Inflammatory macrophage treated with lipopolysaccharide for 4 hours (primary cell): ENCODE measurements around the gene TMCO6.
"Not testable (repeated sequence)": the region's sequence is repeated elsewhere in the genome, so short reads cannot be mapped to it uniquely, and the experiment has no call there.

ENCODE experiments used
- DNase-seq: peaks from one replicate; pipeline ENCODE4 v3.0.0-alpha.2; 2020

Gene TMCO6

DNA sequence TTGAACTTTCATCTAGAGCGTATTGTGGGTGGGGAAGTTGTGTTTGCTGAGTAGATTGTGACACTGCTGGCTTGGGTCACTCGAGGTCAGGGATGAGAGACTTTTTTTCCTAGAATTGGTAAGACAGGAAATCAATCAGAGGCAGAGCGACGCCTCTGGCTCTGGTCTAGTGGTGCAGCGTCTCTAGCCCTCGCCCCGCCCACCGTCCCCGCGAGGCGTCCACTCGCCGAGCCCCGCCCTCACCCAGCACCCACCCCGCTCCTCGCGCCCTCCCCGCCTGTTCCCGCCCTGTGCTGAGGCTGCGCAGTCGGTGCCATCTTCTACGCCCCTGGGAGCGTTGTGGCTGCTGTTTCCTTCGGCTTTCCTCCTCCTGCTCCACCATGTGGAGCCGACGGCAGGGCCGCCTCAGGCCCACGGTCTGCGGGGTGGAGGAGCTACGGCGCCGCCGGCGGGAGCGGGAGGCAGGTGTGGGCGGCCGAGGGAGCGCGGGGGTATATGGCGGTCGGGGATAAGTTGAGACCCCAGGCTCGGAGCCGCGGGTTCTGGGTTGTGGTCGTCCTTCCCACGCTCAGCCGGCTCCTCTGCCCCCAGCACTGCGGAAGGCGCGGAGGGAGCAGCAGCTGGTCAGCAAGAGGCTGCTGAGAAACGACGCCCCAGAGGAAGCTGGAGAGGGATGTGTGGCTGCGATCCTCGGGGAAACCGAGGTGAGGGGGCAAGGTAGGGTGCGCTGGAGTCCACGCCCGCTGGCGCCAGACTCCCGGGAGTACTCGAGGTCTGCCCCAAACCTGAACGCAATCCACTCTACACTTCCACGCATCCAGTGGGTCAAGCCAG lies at the start of gene TMCO6:
Gene TMCO6, plus strand, starts transcription at position 304 of the 834 bp plus-strand sequence. Its CDS starts 77 bp downstream, at position 381.
- DNase-seq = peak; percentile 99

DNA sequence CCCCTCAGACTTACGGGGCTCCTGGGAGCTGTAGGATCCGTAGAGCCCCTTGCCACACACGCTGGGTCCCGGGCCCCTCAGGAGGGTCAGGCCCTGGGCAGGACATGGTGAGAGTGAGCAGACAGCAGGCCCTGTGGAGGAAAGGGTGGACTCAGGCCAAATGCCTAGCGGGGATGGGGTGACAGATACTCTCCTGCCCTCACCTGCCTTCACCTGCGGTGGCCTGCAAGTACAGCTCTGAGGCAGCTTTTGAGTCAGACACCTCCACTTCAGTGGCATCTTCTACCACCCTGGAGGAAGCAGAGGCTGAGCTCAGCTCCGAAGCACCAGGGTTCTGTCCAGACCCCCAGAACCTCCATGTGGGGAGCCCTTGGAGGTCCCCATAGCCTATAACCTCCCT lies 48.4 kb upstream of the TMCO6 start:
- no peak for DNase-seq

DNA sequence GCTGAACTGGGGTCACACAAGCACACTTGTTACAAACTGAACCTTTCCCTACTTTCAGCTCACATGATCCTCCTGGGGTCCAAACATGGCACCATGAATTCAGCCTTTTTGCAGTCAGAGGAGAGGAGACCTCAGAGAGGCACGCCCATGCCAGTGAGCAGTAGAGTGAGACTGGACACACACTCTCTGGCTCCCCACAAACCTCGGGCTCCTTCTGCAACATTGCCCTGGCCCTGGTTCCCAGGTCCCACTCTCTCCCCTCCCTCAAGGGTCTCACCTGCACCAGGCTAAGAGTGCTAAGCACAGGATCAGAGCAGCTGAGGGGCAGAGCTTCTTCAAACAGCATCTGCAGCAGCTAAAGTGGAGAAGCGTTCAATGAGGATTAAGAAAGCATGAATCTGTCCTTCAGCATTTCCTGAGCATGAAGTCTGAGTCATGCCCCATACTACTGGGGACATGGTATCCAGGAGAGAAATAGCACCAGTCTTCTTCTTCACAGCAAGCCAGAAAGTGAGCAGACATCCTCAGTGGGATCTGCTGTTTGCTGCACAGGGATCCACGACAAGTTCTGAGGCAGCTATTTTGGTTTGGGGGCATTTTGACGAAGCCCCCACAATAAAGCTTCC lies 47.4 kb upstream of the TMCO6 start:
- peak; percentile 78 for DNase-seq

DNA sequence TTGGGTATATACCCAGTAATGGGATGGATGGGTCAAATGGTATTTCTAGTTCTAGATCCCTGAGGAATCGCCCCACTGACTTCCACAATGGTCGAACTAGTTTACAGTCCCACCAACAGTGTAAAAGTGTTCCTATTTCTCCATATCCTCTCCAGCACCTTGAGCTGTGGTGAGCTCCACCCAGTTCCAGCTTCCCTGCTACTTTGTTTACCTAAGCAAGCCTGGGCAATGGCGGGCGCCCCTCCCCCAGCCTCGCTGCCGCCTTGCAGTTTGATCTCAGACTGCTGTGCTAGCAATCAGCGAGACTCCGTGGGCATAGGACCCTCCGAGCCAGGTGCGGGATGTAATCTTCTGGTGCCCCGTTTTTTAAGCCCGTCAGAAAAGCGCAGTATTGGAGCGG lies 46.2 kb upstream of the TMCO6 start:
- not testable (repeated sequence) for DNase-seq

DNA sequence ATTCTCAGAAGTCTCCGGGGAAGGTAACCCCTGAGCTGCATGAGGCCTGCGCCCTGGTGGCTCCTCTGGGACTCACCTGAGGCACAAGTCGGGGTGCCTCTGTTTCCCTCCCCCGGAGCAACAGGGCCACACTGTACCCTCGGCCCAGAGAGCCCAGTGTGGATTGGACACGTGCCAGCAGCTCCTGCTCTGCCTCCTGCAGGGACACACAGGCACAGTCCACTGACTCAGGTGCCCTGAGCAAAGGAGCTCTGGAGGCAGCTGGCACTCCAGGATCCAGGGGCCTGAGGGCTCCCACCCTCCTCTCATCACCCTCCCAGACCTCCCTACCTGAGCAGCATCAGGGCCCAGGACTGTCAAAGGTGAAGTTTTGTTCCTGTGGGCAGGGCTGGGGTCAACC lies 45.1 kb upstream of the TMCO6 start:
- no peak for DNase-seq

DNA sequence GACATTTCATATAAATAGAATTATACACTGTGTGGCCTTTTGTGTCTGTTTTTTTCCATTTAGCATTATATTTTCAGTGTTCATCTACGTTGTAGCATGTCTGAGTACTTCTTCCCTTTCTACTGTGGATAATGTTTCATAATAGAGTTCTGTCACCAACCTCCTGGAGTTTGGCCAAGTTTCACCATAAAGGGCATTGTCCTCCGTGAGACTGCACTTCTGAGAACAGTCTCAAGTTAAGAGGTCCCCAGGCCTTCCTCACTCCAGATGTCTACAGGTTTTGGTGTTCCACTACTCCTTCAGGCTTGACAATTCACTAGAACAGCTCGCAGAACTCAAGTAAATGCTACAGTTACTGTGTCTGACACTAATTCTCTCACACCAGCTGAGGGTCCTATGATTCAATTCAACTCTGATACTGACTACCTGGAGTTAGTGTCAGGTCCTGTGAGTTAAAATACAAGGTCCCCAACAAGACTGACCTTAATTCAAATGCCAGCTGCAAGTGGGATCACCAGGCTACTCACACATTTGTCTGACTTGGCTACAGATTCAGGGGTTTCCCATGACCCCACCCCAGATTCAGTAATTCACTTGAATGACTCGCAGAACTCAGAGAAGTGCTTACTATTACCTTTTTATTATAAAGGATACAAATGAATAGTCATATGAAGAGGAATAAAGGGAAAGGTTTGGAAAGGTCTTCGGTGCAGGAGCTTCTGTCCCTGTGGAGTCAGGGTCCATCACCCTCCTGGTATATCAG lies 43.5 kb upstream of the TMCO6 start:
- DNase-seq = peak; percentile 95

DNA sequence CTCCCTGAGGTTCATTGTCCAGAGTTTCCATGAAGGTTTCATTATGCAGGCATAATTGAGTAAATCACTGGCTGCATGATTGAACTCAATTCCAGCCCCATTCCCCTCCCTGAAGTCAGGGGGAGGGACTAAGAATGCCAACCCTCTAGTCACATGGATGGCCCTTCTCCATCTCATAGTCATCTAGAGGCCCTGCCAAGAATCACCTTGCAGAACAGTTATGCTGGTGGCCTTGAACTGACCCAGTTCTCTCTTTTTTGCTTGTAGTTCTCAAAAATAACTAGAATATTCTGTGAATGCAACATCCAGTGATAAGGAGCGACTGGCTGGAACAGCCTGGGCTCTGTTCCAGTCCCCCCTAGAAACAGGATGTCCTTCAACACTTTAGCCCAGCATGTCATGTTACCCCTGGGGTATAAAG lies 42.9 kb upstream of the TMCO6 start:
- peak; percentile 44 for DNase-seq

DNA sequence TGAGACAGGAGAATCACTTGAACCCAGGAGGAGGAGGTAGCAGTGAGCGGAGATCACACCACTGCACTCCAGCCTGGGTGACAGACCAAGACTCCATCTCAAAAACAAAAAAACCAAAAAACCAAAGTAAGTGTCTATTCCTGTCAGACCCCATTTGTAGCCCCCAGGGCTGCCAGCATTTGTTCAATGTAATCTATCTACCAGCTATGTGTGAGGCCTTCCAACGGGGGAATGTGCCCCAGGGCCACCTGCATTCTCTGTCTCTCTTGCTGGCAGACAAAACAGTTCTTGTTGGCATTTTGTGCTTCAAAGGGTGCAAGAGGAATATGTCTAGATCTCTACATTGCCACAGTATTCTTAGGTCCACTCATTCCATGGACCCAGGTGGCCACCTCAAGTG lies 40.4 kb upstream of the TMCO6 start:
- DNase-seq = no peak

DNA sequence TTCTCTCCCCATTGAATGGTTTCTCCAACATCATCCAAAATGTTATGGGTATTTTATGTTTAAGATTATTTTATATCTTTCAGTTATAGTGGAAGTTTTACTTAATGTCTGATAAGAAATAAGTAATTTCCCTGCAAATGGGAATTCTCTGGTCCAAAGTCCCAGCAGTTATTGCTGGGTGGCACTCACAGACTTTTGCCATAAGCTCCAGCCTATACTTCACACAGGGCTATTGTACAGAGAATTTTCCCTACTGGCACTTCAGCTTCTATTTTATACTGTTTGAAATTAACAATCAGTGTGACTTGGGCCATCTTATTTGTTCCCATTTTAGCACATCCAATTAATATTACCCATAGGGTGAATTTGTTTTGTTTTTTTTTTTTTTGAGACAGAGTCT lies 39.2 kb upstream of the TMCO6 start:
- no peak for DNase-seq

DNA sequence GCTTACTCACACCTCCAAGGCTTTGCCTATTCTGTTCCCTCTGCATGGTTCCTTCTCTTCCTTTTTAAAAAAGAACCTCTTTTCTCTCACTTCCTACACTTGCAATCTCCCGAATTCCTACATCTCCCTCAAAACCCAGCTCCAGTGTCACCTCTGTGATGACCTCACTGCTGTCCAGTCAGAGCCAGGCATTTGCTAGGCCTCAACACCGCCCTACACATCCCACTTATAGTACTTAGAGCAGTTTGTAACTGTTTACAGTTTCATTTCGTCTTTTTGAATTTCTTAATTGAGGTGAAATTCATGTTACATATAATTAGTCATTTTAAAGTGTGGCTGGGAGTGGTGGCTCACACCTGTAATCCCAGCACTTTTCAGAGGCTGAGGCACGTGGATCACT lies 37.1 kb upstream of the TMCO6 start:
- DNase-seq = peak; percentile 93

DNA sequence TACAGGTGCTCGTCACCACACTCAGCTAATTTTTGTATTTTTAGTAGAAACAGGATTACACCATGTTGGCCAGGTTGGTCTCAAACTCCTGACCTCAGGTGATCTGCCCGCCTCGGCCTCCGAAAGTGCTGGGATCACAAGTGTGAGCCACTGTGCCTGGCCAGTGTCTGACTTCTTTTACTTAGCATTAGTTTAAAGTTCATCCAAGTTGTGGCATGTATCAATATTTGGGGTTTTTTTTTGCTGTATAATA lies 35.9 kb upstream of the TMCO6 start:
- DNase-seq = not testable (repeated sequence)

DNA sequence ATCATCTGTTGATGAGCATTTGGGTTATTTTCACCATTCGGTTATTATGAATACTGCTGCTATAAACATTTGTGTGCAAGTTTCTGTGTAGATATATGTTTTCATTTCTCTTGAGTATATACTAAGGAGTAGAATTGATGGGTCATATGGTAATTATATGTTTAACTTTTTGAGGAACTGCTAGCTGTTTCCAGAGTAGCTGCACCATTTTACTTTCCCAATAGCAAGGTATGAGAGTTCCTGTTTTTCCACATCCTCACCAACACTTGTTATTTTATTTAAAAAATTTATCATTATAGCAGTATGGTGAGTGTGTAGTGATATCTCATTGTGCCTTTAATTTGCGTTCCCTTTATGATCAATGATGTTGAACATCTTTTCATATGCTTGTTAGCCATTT lies 35.5 kb upstream of the TMCO6 start:
- peak; percentile 47 for DNase-seq

DNA sequence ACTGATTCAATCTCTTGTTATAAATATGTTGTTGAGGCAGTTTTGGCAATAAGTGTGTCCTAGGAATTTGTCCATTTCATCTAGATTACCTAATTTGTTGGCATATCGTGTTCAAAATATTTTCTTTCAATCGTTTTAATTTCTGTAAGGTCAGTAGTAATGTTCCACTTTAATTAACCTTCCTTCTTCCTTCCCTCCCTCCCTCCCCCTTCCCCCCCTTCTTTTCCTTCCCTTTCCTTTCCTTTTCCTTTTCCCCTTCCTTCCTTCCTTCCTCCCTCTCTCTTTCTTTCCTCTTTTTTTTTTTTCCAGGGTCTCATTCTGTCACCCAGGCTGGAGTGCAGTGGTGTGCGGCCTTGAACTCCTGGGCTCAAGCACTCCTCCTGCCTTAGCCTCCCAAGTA lies 33.4 kb upstream of the TMCO6 start:
- no peak for DNase-seq

DNA sequence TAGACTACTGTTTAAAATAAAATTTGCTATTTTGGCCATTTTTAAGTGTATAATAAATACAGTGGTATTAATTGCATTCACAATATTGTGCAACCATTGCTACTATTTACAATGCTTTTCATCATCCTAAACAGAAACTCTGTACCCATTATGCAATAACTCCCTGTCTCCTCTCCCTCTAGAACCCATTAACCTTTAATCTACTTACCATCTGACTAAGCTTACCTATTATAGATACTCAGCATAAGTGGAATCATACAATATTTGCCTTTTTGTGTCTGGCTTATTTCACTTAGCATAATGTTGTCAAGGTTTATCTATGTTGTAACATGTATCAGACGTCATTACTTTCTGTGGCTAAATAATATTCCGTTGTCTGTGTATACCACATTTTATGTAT lies 32.2 kb upstream of the TMCO6 start:
- DNase-seq = peak; percentile 79

DNA sequence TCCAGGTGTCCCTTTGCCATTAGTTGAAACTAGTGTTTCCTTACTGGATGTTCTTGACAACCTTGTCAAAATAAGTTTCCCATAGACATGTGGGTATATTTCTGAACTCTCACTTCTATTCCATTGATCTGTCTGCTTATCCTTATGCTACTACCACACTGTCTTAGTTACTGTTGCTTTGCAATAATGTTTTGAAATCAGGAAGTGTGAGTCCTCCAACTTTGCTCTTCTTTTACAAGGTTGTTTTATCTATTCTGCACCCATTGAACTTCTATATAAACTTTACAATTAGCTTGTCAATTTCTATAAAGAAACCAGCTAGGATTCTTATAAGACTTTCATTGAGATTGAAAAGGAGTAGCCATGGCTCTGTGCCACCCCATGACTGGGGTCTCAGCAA lies 30.5 kb upstream of the TMCO6 start:
- peak; percentile 57 for DNase-seq

DNA sequence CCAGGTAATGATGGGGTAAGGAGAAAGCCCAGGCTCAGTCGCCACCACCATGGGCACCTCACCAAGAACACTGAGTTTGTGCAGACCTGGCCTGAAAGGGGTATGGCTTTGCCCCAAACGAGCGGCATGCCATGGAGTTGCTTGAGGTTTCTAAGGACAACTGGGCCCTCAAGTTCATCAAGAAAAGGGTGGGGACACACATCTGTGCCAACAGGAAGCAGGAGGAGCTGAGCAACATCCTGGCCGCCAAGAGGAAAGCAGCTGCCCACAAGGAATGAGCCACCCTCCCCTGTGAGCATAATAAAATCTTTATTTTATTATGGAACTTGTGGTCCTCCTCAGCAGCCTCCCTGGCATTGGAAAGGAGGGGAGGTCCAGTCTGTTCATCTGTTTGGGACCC lies 30.1 kb upstream of the TMCO6 start:
- DNase-seq = peak; percentile 88

DNA sequence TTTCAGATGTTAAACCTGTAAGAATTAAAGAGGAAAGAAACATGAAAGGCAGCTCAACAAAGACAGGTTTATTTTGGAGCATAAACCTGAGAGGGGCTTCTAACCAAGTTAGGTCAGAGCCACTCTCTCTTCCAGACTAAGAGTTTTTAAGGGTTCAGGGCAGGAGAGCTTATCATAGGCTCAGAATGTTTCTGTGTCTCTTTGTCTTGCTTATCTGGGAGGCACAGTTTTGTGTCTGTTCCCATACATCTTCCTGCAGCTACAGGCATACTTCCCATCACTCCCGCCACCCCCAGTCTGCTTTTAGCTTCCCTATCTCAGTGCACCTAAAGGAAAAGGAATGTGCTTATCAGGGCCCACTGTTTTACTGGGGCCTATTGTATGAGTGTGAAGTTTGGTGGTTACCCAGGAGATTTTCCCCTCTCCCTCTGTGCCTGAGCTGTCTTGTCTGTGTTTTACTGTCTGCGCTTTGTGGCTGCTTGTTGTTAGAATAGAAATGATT lies 28.2 kb upstream of the TMCO6 start:
- DNase-seq = no peak

DNA sequence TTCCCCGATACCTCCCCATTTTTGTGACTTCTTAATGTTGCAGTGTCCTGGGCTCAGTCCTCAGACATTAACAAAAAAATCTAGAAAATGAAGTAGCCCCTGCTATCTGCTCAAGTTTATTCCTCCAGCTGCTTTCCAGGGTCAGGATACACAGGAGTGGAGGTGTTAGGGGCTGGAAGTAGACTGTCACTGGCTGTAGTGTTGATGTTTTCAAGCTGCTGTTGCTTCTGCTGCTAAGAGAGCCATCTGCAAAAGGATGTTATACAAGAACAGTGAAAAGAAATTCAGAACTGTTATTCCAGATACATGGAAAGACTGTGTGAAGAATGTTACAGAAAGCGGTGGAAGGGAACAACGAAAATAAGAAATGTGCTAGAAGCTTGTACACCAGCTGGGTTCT lies 16.9 kb upstream of the TMCO6 start:
- DNase-seq = no peak

DNA sequence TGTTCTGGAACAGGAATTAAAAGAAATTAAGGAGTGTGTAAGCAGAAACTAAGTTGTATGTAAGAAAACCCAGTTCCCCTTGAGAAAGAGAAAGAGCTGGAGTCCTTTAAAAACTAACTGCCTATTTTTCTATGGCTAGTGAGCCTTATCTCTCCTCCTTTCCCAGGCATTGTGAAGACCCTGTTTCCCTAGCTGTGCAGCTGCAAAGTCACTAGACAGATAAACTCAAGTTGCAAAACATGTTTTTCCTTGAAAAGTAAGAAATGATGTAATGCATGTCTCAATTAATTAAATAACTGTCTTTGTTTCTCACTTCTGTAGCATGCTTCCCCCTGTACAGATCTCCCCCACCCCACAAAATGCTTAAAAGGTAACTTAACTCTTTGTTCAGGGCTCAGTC lies 16.2 kb upstream of the TMCO6 start:
- not testable (repeated sequence) for DNase-seq

DNA sequence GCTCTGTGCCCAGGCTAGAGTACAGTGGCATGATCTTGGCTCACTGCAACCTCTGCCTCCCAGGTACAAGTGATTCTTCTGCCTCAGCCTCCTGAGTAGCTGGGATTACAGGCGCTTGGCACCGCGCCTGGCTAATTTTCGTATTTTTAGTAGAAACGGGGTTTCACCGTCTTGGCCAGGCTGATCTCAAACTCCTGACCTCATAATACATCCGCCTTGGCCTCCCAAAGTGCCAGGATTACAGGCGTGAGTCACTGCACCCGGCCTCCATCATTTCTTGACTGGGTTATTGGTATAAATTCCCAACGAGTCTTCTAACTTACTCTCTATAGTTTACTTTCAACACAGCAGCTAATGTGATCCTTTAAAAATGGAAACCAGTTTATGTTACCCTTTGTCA lies 14.4 kb upstream of the TMCO6 start:
- not testable (repeated sequence) for DNase-seq

DNA sequence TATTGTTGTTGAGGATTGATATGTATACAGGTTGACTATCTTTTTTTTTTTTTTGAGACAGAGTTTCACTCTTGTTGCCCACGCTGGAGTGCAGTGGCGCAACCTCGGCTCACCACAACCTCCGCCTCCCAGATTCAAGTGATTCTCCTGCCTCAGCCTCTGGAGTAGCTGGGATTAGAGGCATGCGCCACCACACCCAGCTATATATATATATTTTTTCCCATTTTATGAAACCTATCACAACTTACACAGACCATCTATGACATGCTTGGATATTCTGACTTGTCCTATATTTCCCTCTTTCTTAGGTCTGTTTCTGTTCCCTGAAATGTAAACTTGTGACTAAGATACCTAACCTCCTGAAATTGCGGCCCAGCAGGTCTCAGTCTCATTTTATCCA lies 11.3 kb upstream of the TMCO6 start:
- no peak for DNase-seq

DNA sequence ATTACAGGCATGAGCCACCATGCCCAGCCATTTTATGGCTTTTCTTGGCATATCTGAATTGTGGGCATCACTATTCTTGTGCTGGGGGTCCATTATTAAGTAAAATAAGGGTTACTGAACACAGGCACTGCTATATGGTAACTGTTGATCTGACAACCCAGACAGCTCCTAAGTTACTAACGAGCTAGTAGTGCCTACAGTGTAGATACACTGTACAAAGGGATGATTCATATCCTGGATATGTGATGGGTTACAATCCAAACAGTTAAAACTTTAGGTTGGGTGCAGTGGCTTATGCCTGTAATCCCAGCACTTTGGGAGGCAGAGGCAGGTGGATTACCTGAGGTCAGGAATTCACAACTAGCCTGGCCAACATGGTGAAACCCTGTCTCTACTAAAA lies 10.5 kb upstream of the TMCO6 start:
- DNase-seq = no peak

DNA sequence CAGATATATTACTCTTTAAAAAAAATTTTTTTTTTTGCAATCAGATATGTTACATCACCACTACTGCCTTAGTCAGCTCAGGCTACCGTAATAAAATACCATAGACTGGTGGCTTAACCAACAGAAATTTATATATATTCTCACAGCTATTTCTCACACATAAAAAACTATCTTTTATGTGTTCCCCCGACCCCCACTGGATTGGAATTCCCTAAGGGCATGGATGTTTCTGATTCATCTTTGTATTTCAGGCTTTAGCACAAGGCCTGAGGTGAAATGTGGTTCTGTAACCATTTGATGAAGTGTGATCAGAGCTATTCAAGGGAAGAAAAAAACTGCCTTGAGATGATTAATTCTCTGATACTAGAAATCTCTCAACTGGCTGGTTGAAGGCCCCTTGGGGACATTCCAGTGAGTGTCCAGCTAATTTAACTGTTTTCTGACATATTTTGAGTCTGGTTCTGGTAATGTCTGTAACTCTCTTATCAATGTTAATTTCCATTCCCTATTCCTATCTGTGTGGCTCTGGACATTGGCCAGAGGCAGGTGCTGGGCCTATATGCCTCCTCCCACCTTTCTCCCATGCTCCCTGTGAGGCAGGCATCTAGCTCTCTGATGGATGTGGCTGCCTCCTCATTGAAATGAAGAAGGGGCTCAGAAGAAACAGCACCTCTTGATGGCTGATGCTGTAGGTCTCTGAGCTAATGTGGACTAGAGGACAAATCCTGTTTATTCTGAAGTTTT lies 8.8 kb upstream of the TMCO6 start:
- peak; percentile 67 for DNase-seq
